HUES6 (cell line): ENCODE data around the gene PCSK5.

Source experiments
- H3K27ac ChIP-seq: 2 replicates; pipeline ENCODE4 v1.7.0; 2013; ENCODE audit warnings: low read depth, mild to moderate bottlenecking, low read length, inconsistent platforms
- H3K27me3 ChIP-seq: 2 replicates; pipeline ENCODE4 v1.6.1; 2013; ENCODE audit warnings: low read length; ENCODE audit not compliant: control insufficient read depth, insufficient read depth
- H3K36me3 ChIP-seq: 2 replicates; pipeline ENCODE4 v1.6.1; 2013; ENCODE audit warnings: low read length; ENCODE audit not compliant: control insufficient read depth, insufficient read depth
- H3K4me1 ChIP-seq: 2 replicates; pipeline ENCODE4 v1.6.1; 2013; ENCODE audit warnings: low read length; ENCODE audit not compliant: control insufficient read depth, insufficient read depth
- H3K4me3 ChIP-seq: 2 replicates; pipeline ENCODE4 v1.5.1; 2013; ENCODE audit warnings: low read depth, low read length
- H3K9ac ChIP-seq: one replicate; pipeline ENCODE4 v1.6.1; 2013; ENCODE audit warnings: mild to moderate bottlenecking, low read length
- H3K9me3 ChIP-seq: 2 replicates; pipeline ENCODE4 v1.6.1; 2013; ENCODE audit warnings: low read depth, low read length; ENCODE audit not compliant: control insufficient read depth, insufficient read depth

PCSK5 gene

GRCh38 chr9:76374783-76375559 is 484.5 kb downstream of the PCSK5 start:
- H3K36me3 ChIP-seq = no peaks in the 10 kb centered on the region
- no peaks in the 10 kb centered on the region for H3K9me3 ChIP-seq
- no peaks in the 10 kb centered on the region for H3K27me3 ChIP-seq
- H3K27ac ChIP-seq = no peak overlapping the region
- no peak overlapping the region for H3K4me3 ChIP-seq
- 0 out of 2 replicates have a peak, but pooled peaks cover 5% of the 10 kb centered on the region for H3K4me1 ChIP-seq
- no peak overlapping the region for H3K9ac ChIP-seq

GRCh38 chr9:76377791-76378190 is 487.3 kb downstream of the PCSK5 start:
- Histone ChIP-seq H3K36me3 (no peaks in the 10 kb centered on the region), H3K4me1 (0 out of 2 replicates have a peak, but pooled peaks cover 5% of the 10 kb centered on the region), H3K9ac (no peak overlapping the region), H3K27me3 (no peaks in the 10 kb centered on the region), H3K9me3 (no peaks in the 10 kb centered on the region), H3K27ac (no peak overlapping the region), H3K4me3 (no peak overlapping the region)

GRCh38 chr9:76378367-76379073 is 488.0 kb downstream of the PCSK5 start:
- Histone ChIP-seq H3K27ac (no peak overlapping the region), H3K9ac (no peak overlapping the region), H3K4me3 (no peak overlapping the region), H3K36me3 (no peaks in the 10 kb centered on the region), H3K27me3 (no peaks in the 10 kb centered on the region), H3K4me1 (no peaks in the 10 kb centered on the region), H3K9me3 (no peaks in the 10 kb centered on the region)

- H3K9me3 ChIP-seq = no peaks in the 10 kb centered on the region
- H3K27ac ChIP-seq = no peak overlapping the region
- H3K4me3 ChIP-seq = no peak overlapping the region
- no peaks in the 10 kb centered on the region for H3K36me3 ChIP-seq
- H3K4me1 ChIP-seq = no peaks in the 10 kb centered on the region
- H3K9ac ChIP-seq = no peak overlapping the region
- no peaks in the 10 kb centered on the region for H3K27me3 ChIP-seq
These were observed 489.0 kb downstream of the PCSK5 start for GRCh38 chr9:76379494-76379893.

- Histone ChIP-seq H3K36me3 (peaks cover 35% of the 10 kb centered on the region), H3K9ac (no peak overlapping the region), H3K27me3 (no peaks in the 10 kb centered on the region), H3K4me3 (no peak overlapping the region), H3K4me1 (no peaks in the 10 kb centered on the region), H3K9me3 (no peaks in the 10 kb centered on the region), H3K27ac (no peak overlapping the region)
These were observed 500.2 kb downstream of the PCSK5 start for GRCh38 chr9:76390656-76391055.

GRCh38 chr9:76394195-76394959 is 503.9 kb downstream of the PCSK5 start, which contains the start of gene RFK:
RFK (minus strand) TSS chr9:76394426; CDS start chr9:76394171, 255 bp downstream.
- peak within 1 kb of the TSS; percentile 91 for H3K9ac ChIP-seq
- no peaks in the 10 kb centered on the region for H3K4me1 ChIP-seq
- peak within 1 kb of the TSS; percentile 85 for H3K4me3 ChIP-seq
- H3K9me3 ChIP-seq = no peaks in the 10 kb centered on the region
- peaks cover 9% of the 10 kb centered on the region; the same call in 1 of the 2 replicates for H3K36me3 ChIP-seq
- no peaks in the 10 kb centered on the region for H3K27me3 ChIP-seq
- peak within 1 kb of the TSS; percentile 86 for H3K27ac ChIP-seq

GRCh38 chr9:76394960-76395252 is 504.4 kb downstream of the PCSK5 start:
- H3K36me3 ChIP-seq = peaks cover 9% of the 10 kb centered on the region; the same call in 1 of the 2 replicates
- H3K9ac ChIP-seq = peak overlapping the region; percentile 85
- no peaks in the 10 kb centered on the region for H3K9me3 ChIP-seq
- H3K27ac ChIP-seq = peak overlapping the region; percentile 86
- H3K4me1 ChIP-seq = no peaks in the 10 kb centered on the region
- peak overlapping the region; percentile 85 for H3K4me3 ChIP-seq
- H3K27me3 ChIP-seq = no peaks in the 10 kb centered on the region

GRCh38 chr9:76395381-76395780 is 504.9 kb downstream of the PCSK5 start:
- H3K9ac ChIP-seq = no peak overlapping the region
- H3K4me1 ChIP-seq = no peaks in the 10 kb centered on the region
- no peaks in the 10 kb centered on the region for H3K27me3 ChIP-seq
- peaks cover 9% of the 10 kb centered on the region; the same call in 1 of the 2 replicates for H3K36me3 ChIP-seq
- H3K9me3 ChIP-seq = no peaks in the 10 kb centered on the region
- H3K4me3 ChIP-seq = peak overlapping the region; percentile 85
- H3K27ac ChIP-seq = no peak overlapping the region

- H3K4me1 ChIP-seq = no peaks in the 10 kb centered on the region
- H3K27ac ChIP-seq = no peak overlapping the region
- no peak overlapping the region for H3K4me3 ChIP-seq
- H3K9me3 ChIP-seq = no peaks in the 10 kb centered on the region
- H3K9ac ChIP-seq = no peak overlapping the region
- H3K27me3 ChIP-seq = no peaks in the 10 kb centered on the region
- peaks cover 8% of the 10 kb centered on the region; the same call in 1 of the 2 replicates for H3K36me3 ChIP-seq
These were observed 505.7 kb downstream of the PCSK5 start for GRCh38 chr9:76396144-76396543.

- no peaks in the 10 kb centered on the region for H3K9me3 ChIP-seq
These were observed 506.1 kb downstream of the PCSK5 start for GRCh38 chr9:76396597-76396996.

More at GRCh38 chr9:76396597-76396996, 506.1 kb downstream of the PCSK5 start:
- Histone ChIP-seq H3K27ac (no peak overlapping the region), H3K36me3 (0 out of 2 replicates have a peak, but pooled peaks cover 4% of the 10 kb centered on the region), H3K9ac (no peak overlapping the region), H3K4me3 (no peak overlapping the region), H3K27me3 (no peaks in the 10 kb centered on the region), H3K4me1 (no peaks in the 10 kb centered on the region)
